CD4-positive, alpha-beta T cell treated with Interleukin-6 for 4 hours (primary cell): ENCODE measurements around the gene SLC34A3.

Experiments
- DNase-seq: peaks from one replicate; pipeline ENCODE4 v3.0.0-alpha.2; 2020; ENCODE audit warnings: mixed read lengths

The SLC34A3 gene

DNA sequence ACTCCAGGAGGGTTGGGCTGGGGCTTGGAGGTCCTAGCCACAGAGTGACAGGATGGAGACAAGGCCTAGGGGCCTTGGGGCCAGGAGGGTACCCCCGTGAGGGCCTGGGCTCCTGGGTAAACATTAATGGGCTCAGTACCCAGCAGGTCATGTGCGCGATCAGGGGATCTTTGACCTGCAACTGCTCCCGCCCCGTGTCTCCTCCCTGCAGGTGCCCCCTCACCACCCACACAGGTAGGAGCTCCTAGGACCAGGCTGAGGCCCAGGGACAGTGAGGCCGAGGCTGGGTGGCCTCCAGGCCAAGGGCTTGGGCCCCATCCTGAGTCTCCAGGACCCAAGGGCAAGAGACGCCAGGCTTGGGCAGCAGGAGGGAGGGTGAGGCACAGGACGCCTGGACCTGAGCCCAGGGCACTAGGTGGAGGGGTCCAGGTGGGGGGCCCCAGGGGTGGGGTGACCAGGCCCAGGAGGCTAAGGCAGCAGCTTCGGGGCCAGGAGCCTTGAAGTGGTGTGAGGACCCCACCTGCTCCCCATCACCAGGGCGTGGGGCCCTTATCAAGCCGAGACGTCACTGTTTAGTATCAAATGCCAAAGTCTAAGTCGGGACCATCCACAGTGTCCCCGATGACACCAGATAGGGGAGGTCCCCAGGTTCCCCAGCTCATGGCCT lies at the start of gene SLC34A3:
SLC34A3 (plus strand) TSS at position 197 of the 667 bp plus-strand sequence. CDS start 802 bp downstream, outside the sequence.
- no peak for DNase-seq

DNA sequence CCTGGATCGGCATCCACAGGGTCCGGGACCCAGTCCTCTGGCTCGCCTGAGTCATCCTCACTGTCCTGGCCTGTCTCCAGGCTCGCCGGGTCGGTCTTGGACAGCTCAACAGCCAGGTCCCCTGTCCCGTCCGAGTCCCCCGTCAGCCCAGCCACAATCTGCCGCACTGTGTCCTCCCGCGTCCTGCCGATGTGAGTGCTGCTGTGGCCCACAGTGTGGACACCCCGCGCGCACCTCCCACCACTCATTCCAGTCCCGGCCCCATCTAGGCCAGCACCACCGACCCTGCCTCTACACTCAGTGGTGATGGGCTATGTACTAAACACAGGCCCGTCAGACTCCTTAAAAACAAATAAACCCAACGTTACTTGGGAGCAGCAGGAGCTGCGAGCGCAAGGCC lies 49.0 kb upstream of the SLC34A3 start:
- no peak for DNase-seq

- no peak for DNase-seq
These were observed 47.9 kb upstream of the SLC34A3 start for GRCh38 chr9:137182836-137183235.

- DNase-seq = no peak
These were observed 46.6 kb upstream of the SLC34A3 start for GRCh38 chr9:137183980-137184595.

GRCh38 chr9:137184881-137185660 lies 45.6 kb upstream of the SLC34A3 start:
- DNase-seq = no peak

DNA sequence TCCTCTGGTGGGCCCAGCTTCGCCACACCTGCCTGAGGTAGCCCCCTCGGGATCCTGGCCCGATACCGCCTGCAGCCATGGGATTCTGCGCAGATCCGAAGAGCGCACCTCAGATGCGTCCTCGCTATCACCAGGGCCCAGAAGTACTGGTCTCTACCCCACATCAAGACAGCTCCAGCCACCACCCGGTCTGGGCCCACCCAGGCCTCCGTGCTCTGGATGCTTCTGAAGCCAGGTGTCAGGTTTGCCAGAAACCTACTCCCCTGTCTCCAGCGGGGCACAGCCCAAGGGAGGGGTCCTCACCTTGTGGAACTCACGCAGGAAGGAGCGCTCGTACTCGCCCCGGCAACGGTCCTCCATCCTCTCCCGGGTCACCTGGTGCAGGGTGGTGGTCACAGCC lies 44.8 kb upstream of the SLC34A3 start:
- no peak for DNase-seq

- DNase-seq = no peak
These were observed 44.3 kb upstream of the SLC34A3 start for GRCh38 chr9:137186385-137186784.

- no peak for DNase-seq
These were observed 43.3 kb upstream of the SLC34A3 start for GRCh38 chr9:137187386-137187785.

- no peak for DNase-seq
These were observed 42.6 kb upstream of the SLC34A3 start for GRCh38 chr9:137188086-137188489.

DNA sequence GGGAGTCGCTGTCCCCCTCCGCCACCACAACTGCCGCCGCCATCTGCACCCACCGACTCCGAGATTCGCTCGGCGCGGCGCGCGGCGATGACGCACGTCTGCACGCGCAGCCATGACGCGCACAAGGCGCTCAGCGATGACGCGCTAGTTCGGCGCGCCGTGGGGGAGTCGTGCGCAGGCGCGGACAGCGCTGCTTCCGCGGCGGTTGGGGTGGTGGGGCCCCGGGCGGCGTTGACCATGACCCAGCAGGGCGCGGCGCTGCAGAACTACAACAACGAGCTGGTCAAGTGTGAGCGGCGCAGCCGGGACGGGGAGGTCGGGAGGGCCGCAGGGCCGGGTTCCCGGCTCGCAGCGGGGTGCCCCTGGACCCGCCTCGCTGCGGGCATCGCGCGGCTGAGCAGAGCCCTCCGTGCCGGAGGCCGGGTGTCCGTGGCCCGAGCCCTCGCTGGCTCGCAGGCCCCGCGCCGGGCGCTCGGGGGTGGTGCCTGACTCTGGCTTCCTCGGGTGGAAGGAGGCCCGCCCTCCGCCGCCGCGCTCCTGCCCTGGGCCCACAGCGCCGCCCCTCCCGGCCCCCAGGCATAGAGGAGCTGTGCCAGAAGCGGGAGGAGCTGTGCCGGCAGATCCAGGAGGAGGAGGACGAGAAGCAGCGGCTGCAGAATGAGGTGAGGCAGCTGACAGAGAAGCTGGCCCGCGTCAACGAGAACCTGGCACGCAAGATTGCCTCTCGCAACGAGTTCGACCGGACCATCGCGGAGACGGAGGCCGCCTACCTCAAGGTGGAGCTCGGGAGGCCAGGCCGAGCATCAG lies 42.0 kb upstream of the SLC34A3 start, which contains the start of the genes ANAPC2 and SSNA1:
ANAPC2 (minus strand) TSS at position 71 of the 807 bp plus-strand sequence; CDS start at position 43, 28 bp downstream.
SSNA1 (plus strand) TSS at position 187 of the 807 bp plus-strand sequence; CDS start at position 238, 51 bp downstream.
- DNase-seq = peak; percentile 92

DNA sequence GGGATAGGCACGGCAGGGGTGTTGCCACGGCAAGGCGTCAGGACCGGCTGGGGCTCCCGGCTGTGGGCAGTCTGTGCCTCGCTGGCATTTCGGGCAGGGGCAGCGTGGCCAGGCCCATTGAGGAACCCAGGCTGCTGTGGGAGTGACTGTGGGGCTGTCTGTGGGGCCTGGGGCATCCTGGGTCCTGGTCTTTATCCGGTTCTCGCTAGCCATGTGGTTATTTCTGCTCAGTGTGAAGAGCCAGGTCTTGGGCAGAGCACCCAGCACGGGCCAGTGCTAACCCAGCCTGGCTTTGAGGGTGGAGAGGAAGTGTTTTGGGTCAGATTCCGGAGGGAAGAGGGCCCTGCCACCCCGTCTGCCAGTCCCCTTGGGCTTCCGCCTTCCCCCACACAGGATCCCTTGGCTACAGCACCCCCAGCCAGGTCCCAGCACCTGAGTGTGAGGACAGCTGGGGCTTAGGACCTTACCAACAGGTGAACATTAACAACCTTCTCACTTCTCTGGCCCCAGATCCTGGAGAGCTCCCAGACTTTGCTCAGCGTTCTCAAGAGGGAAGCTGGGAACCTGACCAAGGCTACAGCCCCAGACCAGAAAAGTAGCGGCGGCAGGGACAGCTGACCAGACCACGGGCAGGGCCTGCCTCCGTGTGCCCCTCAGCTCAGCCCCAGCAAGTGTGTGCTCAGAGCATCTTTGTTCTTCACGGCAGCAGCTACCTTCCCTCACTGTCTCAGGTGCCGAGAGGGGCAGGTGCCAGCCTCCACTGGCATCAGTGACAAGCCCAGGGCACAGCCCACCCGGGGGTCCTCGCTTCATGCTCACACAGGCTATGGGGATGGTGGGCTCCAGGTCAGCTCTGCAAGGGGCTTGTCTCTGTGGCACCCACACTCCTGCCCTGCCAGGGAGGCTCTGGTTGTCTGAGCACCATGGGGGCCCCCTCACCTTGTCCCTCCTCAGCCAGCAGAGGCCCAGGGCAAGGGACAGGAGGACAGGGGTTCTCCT lies 41.1 kb upstream of the SLC34A3 start:
- no peak for DNase-seq

DNA sequence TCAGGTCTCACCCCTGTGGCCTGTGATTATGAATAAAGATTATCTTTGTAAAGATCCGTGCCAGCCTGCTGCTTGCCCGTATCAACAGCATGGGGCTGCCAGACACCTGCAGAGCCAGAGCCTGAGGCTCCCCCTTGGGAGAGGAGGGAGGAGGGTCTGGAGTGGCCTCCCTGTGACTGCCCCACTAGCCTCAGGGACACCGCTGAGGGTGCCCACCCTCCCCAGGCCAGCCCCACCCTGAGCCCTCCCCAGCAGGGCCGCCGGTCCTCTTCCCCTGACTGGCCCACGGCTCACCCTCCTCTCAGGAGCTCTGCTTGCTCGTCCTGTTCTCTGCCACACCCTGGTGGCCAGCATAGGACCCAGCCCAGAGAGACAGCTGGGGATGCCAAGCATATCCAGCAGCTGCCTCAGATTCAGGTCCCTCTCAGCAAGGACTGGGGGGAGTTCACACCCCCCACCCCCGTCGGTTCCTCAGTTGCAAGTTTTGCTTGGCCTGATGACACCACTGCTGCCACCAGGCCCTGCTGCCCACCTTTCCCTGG lies 40.3 kb upstream of the SLC34A3 start:
- no peak for DNase-seq

DNA sequence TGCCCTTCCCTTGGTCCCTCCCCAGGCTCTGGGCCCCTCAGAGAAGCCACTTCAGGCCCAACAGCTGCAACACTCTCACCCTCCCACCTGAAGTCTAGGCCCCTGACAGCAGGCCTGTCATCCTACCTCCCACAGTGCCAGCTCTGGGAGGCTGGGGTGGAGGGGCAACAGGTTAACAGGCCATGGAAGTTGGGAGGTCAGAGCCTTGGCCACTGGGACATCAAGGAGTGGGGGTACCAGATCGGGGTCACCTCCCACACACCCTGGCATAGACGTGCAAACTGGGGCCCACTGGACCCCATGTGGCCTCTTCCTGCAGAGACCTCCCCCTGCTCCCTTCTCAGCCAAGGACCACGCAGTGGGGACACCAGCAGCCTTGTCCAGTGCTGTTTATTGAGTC lies 39.5 kb upstream of the SLC34A3 start:
- no peak for DNase-seq

DNA sequence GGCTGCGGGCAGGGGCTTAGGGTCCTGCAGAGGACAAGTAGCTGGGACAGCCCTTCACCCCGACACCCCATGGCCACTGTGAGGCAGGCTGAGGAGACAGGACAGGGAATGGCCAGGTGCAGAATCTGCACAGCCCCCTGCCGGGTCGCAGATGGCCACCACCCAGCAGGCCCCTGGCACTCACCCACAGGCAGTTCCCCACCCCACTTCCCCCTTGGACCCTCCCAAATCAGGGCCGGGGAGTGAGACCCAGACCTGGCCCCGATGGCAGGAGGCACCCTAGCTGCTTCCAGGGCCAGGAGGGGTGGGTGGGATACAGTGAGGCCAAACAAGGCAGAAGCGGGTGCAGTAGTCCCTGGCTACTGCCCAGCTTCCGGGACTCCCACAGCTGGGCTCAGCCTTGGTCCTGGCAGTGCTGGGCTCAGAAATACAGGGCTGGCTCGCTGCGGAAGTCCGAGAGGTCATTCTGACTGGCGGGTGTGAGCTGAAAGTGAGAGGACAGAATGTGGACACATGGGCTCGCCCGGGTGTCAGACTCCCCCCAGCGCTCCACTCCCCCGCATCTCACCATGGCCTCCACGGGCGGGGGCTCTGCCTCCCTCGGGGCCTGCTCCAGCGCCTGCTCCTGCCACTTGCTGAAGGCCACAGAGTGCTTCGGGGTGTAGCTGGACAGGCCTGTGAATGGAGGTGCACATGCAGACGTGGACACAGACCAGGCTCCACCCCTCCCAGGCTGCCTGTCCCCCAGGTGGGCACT lies 38.8 kb upstream of the SLC34A3 start:
- DNase-seq = no peak

DNA sequence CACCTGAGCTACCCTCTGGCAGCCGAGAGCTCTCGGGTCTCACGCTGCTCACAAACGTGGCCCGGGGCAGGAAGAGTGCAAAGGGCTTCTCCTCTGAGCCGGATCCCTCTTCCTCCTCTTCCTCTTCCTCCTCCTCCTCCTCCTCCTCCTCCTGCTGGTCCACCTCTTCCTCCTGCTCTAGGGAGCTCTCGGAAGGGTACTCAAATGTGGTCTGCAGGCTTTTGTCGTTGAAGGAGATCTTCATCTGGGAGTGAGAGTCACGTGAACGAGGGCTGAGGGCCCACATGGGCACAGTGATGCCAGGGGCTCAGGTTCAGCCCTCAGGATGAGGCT lies 38.3 kb upstream of the SLC34A3 start:
- DNase-seq = no peak

GRCh38 chr9:137192859-137193258 lies 37.8 kb upstream of the SLC34A3 start:
- DNase-seq = no peak

DNA sequence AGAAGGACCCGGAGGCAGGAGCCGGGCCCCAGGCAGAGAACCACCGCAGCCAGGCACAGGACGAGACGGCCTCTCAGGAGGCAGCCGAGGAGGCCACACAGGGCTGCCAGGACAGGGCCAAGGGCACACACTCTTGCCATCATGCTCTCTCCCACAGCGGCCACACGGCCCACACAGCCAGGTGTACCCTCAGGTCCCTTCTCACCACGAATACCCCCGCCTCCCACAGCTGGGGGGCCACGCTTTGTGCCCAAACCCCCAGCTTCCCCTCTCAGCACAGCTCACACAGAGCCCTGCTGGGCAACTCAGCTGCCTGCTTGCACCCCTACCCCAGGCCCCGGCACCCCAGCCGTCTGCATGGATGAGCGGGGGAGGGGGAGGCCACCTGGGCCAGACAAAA lies 36.9 kb upstream of the SLC34A3 start:
- no peak for DNase-seq

GRCh38 chr9:137194388-137194787 lies 36.3 kb upstream of the SLC34A3 start:
- DNase-seq = no peak

DNA sequence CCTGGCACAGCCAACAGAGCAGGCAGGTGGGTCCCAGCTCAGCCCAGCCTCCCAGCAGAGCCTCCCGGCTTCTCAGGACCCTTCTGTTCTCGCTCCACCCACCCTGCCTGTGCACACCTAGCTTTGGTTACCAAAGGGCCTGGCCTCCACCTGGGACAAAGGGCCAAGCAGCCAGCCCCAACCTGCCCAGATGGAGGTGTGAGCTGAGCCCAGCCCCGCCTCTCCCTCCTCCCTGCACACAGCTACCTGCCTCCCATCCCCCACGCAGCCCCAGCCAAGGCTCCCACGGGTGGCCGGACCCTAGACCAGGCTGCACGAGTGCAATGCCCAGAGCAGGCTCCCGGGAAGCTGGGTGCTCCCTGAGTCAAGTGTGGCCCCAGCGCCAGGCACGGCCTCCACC lies 35.8 kb upstream of the SLC34A3 start:
- no peak for DNase-seq

DNA sequence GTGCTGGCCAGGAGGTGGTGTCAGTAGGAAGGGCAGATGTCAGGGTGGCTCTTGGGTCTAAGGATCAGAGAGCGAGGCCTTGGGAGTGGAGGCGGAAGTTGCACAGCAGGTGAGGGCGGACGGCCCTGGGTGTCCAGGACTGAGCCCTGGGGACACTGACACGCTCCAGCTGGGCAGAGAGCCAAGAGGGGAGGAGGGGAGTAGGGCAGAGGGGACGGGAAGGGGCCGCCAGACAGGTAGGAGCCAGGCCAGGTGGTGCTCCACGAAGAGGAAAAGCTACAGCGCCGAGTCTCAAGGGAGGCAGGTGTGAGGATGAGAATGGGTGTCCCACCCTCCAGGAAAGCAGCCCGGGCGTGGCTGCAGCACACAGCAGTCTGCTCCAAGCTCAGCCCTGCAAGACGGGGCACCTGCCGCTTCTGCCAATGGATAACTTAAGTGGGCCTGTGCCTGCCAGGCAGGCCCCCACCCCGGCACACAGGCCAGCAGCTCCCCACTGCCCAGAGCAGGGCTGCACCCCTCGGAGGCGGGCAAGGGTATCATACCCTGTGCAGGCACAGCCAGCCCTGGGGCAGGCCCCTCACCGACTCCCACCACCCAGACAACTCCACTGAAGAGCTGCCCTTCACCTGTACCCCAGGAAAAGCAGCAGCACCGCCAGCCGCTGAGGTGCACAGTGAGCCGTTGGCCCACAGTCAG lies 35.0 kb upstream of the SLC34A3 start:
- no peak for DNase-seq
